Measurements from ENCODE around the gene FOXD4L4. TPM values are rescaled to one million over a fixed set of nuclear protein-coding genes. Genes with fewer than 3 reads are reported as not detected.
"Not testable (repeated sequence)": the region's sequence is repeated elsewhere in the genome, so short reads cannot be mapped to it uniquely, and the experiment has no call there.

FOXD4L4 gene
- not detected for polyA plus RNA-seq (2013, experiment 1 of 2)
- polyA plus RNA-seq (2013, experiment 2 of 2), result not detected

DNA sequence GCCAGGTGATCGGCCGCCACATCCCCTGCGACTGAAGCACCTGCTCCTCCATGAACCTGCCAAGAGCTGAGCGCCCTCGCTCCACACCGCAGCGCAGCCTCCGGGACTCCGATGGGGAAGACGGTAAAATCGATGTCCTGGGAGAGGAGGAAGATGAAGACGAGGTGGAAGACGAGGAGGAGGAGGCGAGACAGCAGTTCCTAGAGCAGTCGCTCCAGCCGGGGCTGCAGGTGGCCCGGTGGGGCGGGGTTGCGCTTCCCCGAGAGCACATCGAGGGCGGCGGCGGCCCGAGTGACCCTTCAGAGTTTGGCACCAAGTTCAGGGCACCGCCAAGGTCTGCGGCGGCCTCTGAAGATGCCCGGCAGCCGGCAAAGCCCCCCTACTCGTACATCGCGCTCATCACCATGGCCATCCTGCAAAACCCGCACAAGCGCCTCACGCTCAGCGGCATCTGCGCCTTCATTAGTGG is at the start of gene FOXD4L4:
FOXD4L4 (plus strand) TSS at position 51 of the 469 bp plus-strand sequence; CDS start at position 51, 0 bp downstream.
- not testable (repeated sequence) for H3K79me1 ChIP-seq (ENCODE audit: low read depth, low read length); H2BK120ac ChIP-seq (ENCODE audit: low read depth, low read length); H3K18ac ChIP-seq (ENCODE audit: low read length); H3K9me3 ChIP-seq (replicated peaks in 1 of 2; ENCODE audit: control insufficient read depth in 2 of 2, insufficient read depth in 1 of 2, low read depth in 1 of 2, low read length in 2 of 2); H3K9ac ChIP-seq (ENCODE audit: low read depth, low read length, poor library complexity); H3K36me3 ChIP-seq (replicated peaks in 1 of 2; ENCODE audit: control insufficient read depth in 2 of 2, insufficient read depth in 2 of 2, low read length in 2 of 2); H3K27me3 ChIP-seq (ENCODE audit: control insufficient read depth in 3 of 3, insufficient read depth in 3 of 3, low read depth in 1 of 3, low read length in 3 of 3); H3K14ac ChIP-seq (ENCODE audit: low read length); H3K4me3 ChIP-seq (ENCODE audit: low read length in 2 of 2); H3K27ac ChIP-seq (replicated peaks; ENCODE audit: low read length); H2BK15ac ChIP-seq (ENCODE audit: low read length); DNase-seq (ENCODE audit: low spot score); H3K4ac ChIP-seq (ENCODE audit: low read length); H2AFZ ChIP-seq (ENCODE audit: low read length); H3K4me2 ChIP-seq (ENCODE audit: insufficient read depth, low read length, poor library complexity, severe bottlenecking); H3K4me1 ChIP-seq (ENCODE audit: control insufficient read depth in 2 of 2, insufficient read depth in 1 of 2, low read depth in 1 of 2, low read length in 2 of 2); H2BK5ac ChIP-seq (ENCODE audit: low read length); H4K8ac ChIP-seq (ENCODE audit: low read depth, low read length); H2AK5ac ChIP-seq (ENCODE audit: low read depth, low read length); H3K23ac ChIP-seq (ENCODE audit: low read depth, low read length, poor library complexity); H4K91ac ChIP-seq (ENCODE audit: low read depth, low read length, poor library complexity); H2BK12ac ChIP-seq (ENCODE audit: low read length)
- WGBS, 2 donors (ENCODE audit: extremely low coverage in 2 of 2, insufficient read length in 2 of 2, insufficient replicate concordance in 1 of 2), result no CpG with 5 or more reads among the region's 38 CpGs

DNA sequence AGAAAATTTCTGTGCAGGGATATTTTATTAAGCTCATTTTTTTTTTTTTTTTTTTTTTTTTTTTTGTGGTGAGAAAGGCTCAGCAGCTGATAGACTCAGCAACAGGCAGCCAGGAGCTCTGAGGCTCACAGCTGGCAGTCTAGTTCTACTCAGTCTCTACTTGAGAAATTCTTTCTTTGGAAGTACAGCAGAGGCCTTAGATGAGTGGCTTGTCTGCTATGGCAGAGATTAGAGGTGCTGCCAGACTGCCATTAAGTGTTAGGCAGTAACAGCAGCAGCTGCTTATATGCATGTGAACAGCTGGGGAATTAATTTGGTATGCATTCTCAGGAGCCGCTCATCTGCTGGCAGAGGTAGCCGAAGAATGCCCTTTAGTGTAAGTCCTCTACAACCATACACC is 33.4 kb upstream of the FOXD4L4 start:
- H3K4ac ChIP-seq (ENCODE audit: low read length); H3K4me1 ChIP-seq (ENCODE audit: control insufficient read depth in 2 of 2, insufficient read depth in 1 of 2, low read depth in 1 of 2, low read length in 2 of 2); H3K27ac ChIP-seq (replicated peaks; ENCODE audit: low read length); H2BK5ac ChIP-seq (ENCODE audit: low read length); H3K9me3 ChIP-seq (replicated peaks in 1 of 2; ENCODE audit: control insufficient read depth in 2 of 2, insufficient read depth in 1 of 2, low read depth in 1 of 2, low read length in 2 of 2); H2AK5ac ChIP-seq (ENCODE audit: low read depth, low read length); H2BK15ac ChIP-seq (ENCODE audit: low read length); H3K9ac ChIP-seq (ENCODE audit: low read depth, low read length, poor library complexity); H3K4me2 ChIP-seq (ENCODE audit: insufficient read depth, low read length, poor library complexity, severe bottlenecking); H3K4me3 ChIP-seq (ENCODE audit: low read length in 2 of 2); H2BK120ac ChIP-seq (ENCODE audit: low read depth, low read length); H3K36me3 ChIP-seq (replicated peaks in 1 of 2; ENCODE audit: control insufficient read depth in 2 of 2, insufficient read depth in 2 of 2, low read length in 2 of 2); H3K18ac ChIP-seq (ENCODE audit: low read length); H3K27me3 ChIP-seq (ENCODE audit: control insufficient read depth in 3 of 3, insufficient read depth in 3 of 3, low read depth in 1 of 3, low read length in 3 of 3); DNase-seq (ENCODE audit: low spot score); H3K23ac ChIP-seq (ENCODE audit: low read depth, low read length, poor library complexity); H2BK12ac ChIP-seq (ENCODE audit: low read length); H3K79me1 ChIP-seq (ENCODE audit: low read depth, low read length); H4K8ac ChIP-seq (ENCODE audit: low read depth, low read length); H2AFZ ChIP-seq (ENCODE audit: low read length); H4K91ac ChIP-seq (ENCODE audit: low read depth, low read length, poor library complexity); H3K14ac ChIP-seq (ENCODE audit: low read length): not testable (repeated sequence)
- no CpG with 5 or more reads among the region's 2 CpGs for WGBS, 2 donors (ENCODE audit: extremely low coverage in 2 of 2, insufficient read length in 2 of 2, insufficient replicate concordance in 1 of 2)

DNA sequence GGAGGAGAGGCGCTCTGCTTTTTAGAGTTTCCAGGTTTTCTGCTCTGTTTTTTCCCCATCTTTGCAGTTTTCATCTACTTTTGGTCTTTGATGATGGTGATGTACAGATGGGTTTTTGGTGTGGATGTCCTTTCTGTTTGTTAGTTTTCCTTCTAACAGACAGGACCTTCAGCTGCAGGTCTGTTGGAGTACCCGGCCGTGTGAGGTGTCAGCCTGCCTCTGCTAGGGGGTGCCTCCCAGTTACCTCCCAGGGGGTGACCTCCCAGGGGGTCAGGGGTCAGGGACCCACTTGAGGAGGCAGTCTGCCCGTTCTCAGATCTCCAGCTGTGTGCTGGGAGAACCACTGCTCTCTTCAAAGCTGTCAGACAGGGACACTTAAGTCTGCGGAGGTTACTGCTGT is 22.5 kb upstream of the FOXD4L4 start:
- not testable (repeated sequence) for H2BK15ac ChIP-seq (ENCODE audit: low read length); H2AFZ ChIP-seq (ENCODE audit: low read length); H3K9ac ChIP-seq (ENCODE audit: low read depth, low read length, poor library complexity); H3K18ac ChIP-seq (ENCODE audit: low read length); DNase-seq (ENCODE audit: low spot score); H2BK12ac ChIP-seq (ENCODE audit: low read length); H3K36me3 ChIP-seq (replicated peaks in 1 of 2; ENCODE audit: control insufficient read depth in 2 of 2, insufficient read depth in 2 of 2, low read length in 2 of 2); H4K8ac ChIP-seq (ENCODE audit: low read depth, low read length); H3K4me3 ChIP-seq (ENCODE audit: low read length in 2 of 2); H2BK5ac ChIP-seq (ENCODE audit: low read length); H3K79me1 ChIP-seq (ENCODE audit: low read depth, low read length); H3K4ac ChIP-seq (ENCODE audit: low read length); H3K23ac ChIP-seq (ENCODE audit: low read depth, low read length, poor library complexity); H3K9me3 ChIP-seq (replicated peaks in 1 of 2; ENCODE audit: control insufficient read depth in 2 of 2, insufficient read depth in 1 of 2, low read depth in 1 of 2, low read length in 2 of 2); H3K4me1 ChIP-seq (ENCODE audit: control insufficient read depth in 2 of 2, insufficient read depth in 1 of 2, low read depth in 1 of 2, low read length in 2 of 2); H2BK120ac ChIP-seq (ENCODE audit: low read depth, low read length); H3K27ac ChIP-seq (replicated peaks; ENCODE audit: low read length); H2AK5ac ChIP-seq (ENCODE audit: low read depth, low read length); H3K4me2 ChIP-seq (ENCODE audit: insufficient read depth, low read length, poor library complexity, severe bottlenecking); H4K91ac ChIP-seq (ENCODE audit: low read depth, low read length, poor library complexity); H3K27me3 ChIP-seq (ENCODE audit: control insufficient read depth in 3 of 3, insufficient read depth in 3 of 3, low read depth in 1 of 3, low read length in 3 of 3); H3K14ac ChIP-seq (ENCODE audit: low read length)
- no CpG with 5 or more reads among the region's 5 CpGs for WGBS, 2 donors (ENCODE audit: extremely low coverage in 2 of 2, insufficient read length in 2 of 2, insufficient replicate concordance in 1 of 2)

DNA sequence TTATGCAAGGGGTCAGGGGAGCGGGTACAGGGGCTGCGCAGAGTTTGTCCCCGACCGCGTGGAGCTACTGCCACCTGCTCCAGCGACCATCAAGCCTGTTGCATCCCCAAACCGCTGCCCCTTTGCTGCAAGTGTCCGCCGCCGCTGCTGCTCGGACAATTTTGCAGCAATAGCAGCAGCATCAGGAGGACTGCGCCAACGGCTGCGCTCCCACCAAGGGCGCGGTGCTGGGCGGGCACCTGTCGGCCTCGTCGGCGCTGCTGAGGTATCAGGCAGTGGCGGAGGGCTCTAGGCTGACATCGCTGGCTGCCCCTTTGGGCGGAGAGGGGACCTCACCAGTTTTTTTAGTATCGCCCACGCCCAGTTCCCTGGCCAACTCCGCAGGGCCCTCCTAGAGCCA is 1.2 kb downstream of the FOXD4L4 start:
- H2AFZ ChIP-seq (ENCODE audit: low read length); H4K91ac ChIP-seq (ENCODE audit: low read depth, low read length, poor library complexity); H2BK12ac ChIP-seq (ENCODE audit: low read length); H4K8ac ChIP-seq (ENCODE audit: low read depth, low read length); H2BK5ac ChIP-seq (ENCODE audit: low read length); H2BK15ac ChIP-seq (ENCODE audit: low read length); H3K4me2 ChIP-seq (ENCODE audit: insufficient read depth, low read length, poor library complexity, severe bottlenecking); H3K4ac ChIP-seq (ENCODE audit: low read length); H3K23ac ChIP-seq (ENCODE audit: low read depth, low read length, poor library complexity); H2AK5ac ChIP-seq (ENCODE audit: low read depth, low read length); H3K9ac ChIP-seq (ENCODE audit: low read depth, low read length, poor library complexity); H3K4me1 ChIP-seq (ENCODE audit: control insufficient read depth in 2 of 2, insufficient read depth in 1 of 2, low read depth in 1 of 2, low read length in 2 of 2); H3K27me3 ChIP-seq (ENCODE audit: control insufficient read depth in 3 of 3, insufficient read depth in 3 of 3, low read depth in 1 of 3, low read length in 3 of 3); H3K18ac ChIP-seq (ENCODE audit: low read length); H3K9me3 ChIP-seq (replicated peaks in 1 of 2; ENCODE audit: control insufficient read depth in 2 of 2, insufficient read depth in 1 of 2, low read depth in 1 of 2, low read length in 2 of 2); H3K4me3 ChIP-seq (ENCODE audit: low read length in 2 of 2); H3K79me1 ChIP-seq (ENCODE audit: low read depth, low read length); H3K27ac ChIP-seq (replicated peaks; ENCODE audit: low read length); H3K36me3 ChIP-seq (replicated peaks in 1 of 2; ENCODE audit: control insufficient read depth in 2 of 2, insufficient read depth in 2 of 2, low read length in 2 of 2); DNase-seq (ENCODE audit: low spot score); H2BK120ac ChIP-seq (ENCODE audit: low read depth, low read length); H3K14ac ChIP-seq (ENCODE audit: low read length): not testable (repeated sequence)
- whole genome bisulfite sequencing, 2 donors (ENCODE audit: extremely low coverage in 2 of 2, insufficient read length in 2 of 2, insufficient replicate concordance in 1 of 2), result no CpG with 5 or more reads among the region's 27 CpGs
